ENCODE data around the gene DNAJB2.

The DNAJB2 gene

GRCh38 chr2:219279151-219279915 is at the start of gene DNAJB2:
TSS of gene DNAJB2 (plus strand) at chr2:219279366. CDS start at chr2:219279834, 468 bp downstream.
- Mint-ChIP-seq H3K4me3 (peak within 1 kb of the TSS; percentile 86), H3K27me3 (no peaks in the 10 kb centered on the region), H3K4me1 (ENCODE audit: low read depth) (peaks cover 43% of the 10 kb centered on the region), H3K9me3 (no peaks in the 10 kb centered on the region), H3K36me3 (ENCODE audit: low read depth) (peaks cover 41% of the 10 kb centered on the region), H3K27ac (peak within 1 kb of the TSS; percentile 96)
- DNase-seq: peak; percentile 99

DNA sequence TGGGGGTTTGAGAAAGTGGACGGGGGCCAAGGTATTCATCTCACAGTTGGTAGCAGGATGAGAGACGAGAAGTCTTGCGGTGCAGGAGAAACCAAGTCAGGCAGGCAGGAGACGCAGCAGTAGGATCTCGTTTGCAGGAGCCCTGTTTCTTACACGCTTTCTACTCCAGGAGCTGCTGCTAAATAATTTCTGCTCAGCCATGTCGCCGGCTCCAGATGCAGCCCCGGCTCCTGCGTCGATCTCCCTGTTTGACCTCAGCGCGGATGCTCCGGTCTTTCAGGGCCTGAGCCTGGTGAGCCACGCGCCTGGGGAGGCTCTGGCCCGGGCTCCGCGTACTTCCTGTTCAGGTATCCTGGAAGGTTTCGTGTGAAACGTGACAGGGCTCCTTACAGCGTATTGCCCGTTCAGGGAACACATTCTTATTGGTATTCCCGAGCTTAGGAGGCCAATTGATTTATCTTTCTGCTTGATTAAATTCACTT is 49.1 kb upstream of the DNAJB2 start:
- Mint-ChIP-seq H3K4me1 (ENCODE audit: low read depth) (peaks cover 53% of the 10 kb centered on the region), H3K36me3 (ENCODE audit: low read depth) (peaks cover 84% of the 10 kb centered on the region)
- peak; percentile 72 for DNase-seq

GRCh38 chr2:219234331-219234730 is 44.8 kb upstream of the DNAJB2 start:
- Mint-ChIP-seq H3K27me3 (no peaks in the 10 kb centered on the region), H3K27ac (no peak overlapping the region), H3K4me1 (ENCODE audit: low read depth) (peaks cover 31% of the 10 kb centered on the region), H3K4me3 (no peak overlapping the region), H3K36me3 (ENCODE audit: low read depth) (peaks cover 91% of the 10 kb centered on the region), H3K9me3 (no peaks in the 10 kb centered on the region)
- DNase-seq: no peak

More for the DNA sequence above, 49.1 kb upstream of the DNAJB2 start:
- no peaks in the 10 kb centered on the region for H3K9me3 Mint-ChIP-seq
- peak overlapping the region; percentile 98 for H3K27ac Mint-ChIP-seq
- no peaks in the 10 kb centered on the region for H3K27me3 Mint-ChIP-seq
- peak overlapping the region; percentile 98 for H3K4me3 Mint-ChIP-seq

DNA sequence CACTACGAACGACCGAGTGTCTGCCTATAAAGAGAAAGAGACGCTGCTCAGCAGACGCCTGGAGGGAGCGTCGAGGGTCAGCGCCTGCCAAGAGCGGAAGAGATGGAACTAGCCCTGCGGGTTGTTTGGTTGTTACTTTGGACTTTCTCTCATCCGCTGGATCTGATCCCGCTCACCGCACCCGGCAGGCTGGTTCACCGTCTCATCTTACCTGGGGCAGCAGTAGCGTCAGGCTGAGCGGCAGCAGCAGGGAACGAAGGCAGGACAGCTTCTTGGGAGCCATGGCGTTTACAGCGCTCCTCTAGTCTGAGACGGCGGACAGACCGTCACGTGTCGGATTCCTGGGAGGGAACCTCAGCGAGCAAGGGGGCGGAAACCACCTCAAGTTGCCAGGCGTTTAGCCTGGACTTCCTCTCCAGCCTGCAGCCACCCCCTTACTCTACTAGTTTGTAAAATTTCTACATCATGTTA is 35.8 kb upstream of the DNAJB2 start:
- Mint-ChIP-seq H3K36me3 (ENCODE audit: low read depth) (peaks cover 42% of the 10 kb centered on the region), H3K27ac (peak overlapping the region; percentile 22), H3K4me1 (ENCODE audit: low read depth) (peaks cover 35% of the 10 kb centered on the region), H3K9me3 (no peaks in the 10 kb centered on the region), H3K27me3 (no peaks in the 10 kb centered on the region), H3K4me3 (no peak overlapping the region)
- no peak for DNase-seq

DNA sequence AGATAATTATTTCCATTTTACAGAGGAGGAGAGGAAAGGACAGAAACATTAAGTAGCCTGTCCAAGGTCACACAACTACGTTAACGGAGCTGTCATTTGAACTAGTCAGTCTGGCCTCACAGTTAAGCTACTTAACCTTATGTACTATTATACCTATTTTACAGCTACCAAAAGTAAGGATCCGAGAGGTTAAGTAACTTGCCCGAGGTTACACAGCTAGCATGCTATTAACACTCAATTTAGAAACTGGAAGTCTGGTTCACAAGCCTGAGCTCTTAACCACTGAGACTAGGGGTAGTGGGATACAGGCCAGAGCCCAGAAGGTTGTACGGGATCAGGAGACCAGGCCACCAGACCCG is 34.4 kb upstream of the DNAJB2 start:
- peak overlapping the region; percentile 98 for H3K4me3 Mint-ChIP-seq
- peak overlapping the region; percentile 99 for H3K27ac Mint-ChIP-seq
- no peaks in the 10 kb centered on the region for H3K9me3 Mint-ChIP-seq
- H3K27me3 Mint-ChIP-seq: no peaks in the 10 kb centered on the region
- peaks cover 50% of the 10 kb centered on the region for H3K4me1 Mint-ChIP-seq (ENCODE audit: low read depth)
- DNase-seq: no peak
- peaks cover 44% of the 10 kb centered on the region for H3K36me3 Mint-ChIP-seq (ENCODE audit: low read depth)

GRCh38 chr2:219245148-219245898 is 33.8 kb upstream of the DNAJB2 start, which contains the start of the genes GLB1L and STK16:
TSS of gene GLB1L (minus strand) at chr2:219245444. CDS start at chr2:219243573, 1,871 bp downstream.
TSS of gene STK16 (plus strand) at chr2:219245479. CDS start at chr2:219246000, 521 bp downstream.
- peak; percentile 95 for DNase-seq
- no peaks in the 10 kb centered on the region for H3K9me3 Mint-ChIP-seq
- peaks cover 49% of the 10 kb centered on the region for H3K36me3 Mint-ChIP-seq (ENCODE audit: low read depth)
- no peaks in the 10 kb centered on the region for H3K27me3 Mint-ChIP-seq
- peaks cover 55% of the 10 kb centered on the region for H3K4me1 Mint-ChIP-seq (ENCODE audit: low read depth)
- H3K27ac Mint-ChIP-seq: peak within 1 kb of the TSS; percentile 99
- H3K4me3 Mint-ChIP-seq: peak within 1 kb of the TSS; percentile 98

DNA sequence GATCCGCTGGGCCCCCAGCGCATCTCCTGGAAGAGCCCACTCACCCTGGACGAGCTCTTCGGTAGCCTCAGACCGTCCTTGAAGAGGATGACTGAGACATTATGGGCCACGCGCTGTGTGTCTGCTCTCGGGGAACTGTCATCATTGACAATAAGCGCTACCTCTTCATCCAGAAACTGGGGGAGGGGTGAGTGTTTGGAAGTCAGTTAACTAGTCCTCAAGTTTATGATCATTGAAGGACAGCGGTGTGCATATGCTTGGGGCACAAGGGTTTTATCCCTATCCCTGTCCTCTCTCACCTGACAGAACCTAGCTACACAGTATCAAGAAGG is 33.3 kb upstream of the DNAJB2 start:
- DNase-seq: no peak

DNA sequence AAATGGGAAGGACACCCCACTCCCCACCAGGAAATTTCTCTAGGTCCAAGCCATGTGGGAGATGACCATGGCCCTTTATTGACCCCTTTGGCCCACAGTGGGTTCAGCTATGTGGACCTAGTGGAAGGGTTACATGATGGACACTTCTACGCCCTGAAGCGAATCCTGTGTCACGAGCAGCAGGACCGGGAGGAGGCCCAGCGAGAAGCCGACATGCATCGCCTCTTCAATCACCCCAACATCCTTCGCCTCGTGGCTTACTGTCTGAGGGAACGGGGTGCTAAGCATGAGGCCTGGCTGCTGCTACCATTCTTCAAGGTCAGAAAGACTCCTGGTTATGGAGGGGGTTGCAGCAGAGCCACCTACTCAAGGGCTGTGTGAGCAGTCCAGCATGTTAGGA is 32.6 kb upstream of the DNAJB2 start:
- DNase-seq: no peak
- Mint-ChIP-seq H3K4me3 (peak overlapping the region; percentile 98), H3K27ac (peak overlapping the region; percentile 99), H3K36me3 (ENCODE audit: low read depth) (peaks cover 61% of the 10 kb centered on the region), H3K27me3 (no peaks in the 10 kb centered on the region), H3K4me1 (ENCODE audit: low read depth) (peaks cover 68% of the 10 kb centered on the region), H3K9me3 (no peaks in the 10 kb centered on the region)

More for the DNA sequence above, 33.3 kb upstream of the DNAJB2 start:
- Mint-ChIP-seq H3K36me3 (ENCODE audit: low read depth) (peaks cover 54% of the 10 kb centered on the region), H3K9me3 (no peaks in the 10 kb centered on the region), H3K4me1 (ENCODE audit: low read depth) (peaks cover 61% of the 10 kb centered on the region), H3K27me3 (no peaks in the 10 kb centered on the region), H3K4me3 (peak overlapping the region; percentile 98), H3K27ac (peak overlapping the region; percentile 99)

GRCh38 chr2:219247678-219248642 is 31.2 kb upstream of the DNAJB2 start:
- H3K4me3 Mint-ChIP-seq: peak overlapping the region; percentile 98

DNA sequence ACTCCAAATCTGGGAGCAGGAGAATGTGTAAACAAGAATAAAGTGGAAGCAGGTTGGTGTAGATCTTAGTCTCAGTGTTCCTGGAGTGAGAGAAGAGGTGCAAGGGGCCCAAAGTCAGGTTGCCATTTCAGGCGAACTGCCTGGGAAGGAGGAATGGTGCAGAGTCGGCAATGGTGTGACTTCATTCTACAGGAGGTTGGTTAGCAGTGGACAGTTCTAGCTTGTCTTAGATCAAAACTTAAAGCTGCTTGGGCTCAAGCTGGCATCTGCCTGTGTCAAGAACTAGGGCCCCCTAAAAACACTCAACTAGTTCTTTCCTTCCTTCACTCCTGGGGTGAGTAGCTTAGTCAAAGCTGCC is 30.3 kb upstream of the DNAJB2 start:
- Mint-ChIP-seq H3K9me3 (no peaks in the 10 kb centered on the region), H3K4me3 (peak overlapping the region; percentile 95), H3K27ac (peak overlapping the region; percentile 92), H3K27me3 (no peaks in the 10 kb centered on the region), H3K36me3 (ENCODE audit: low read depth) (peaks cover 80% of the 10 kb centered on the region), H3K4me1 (ENCODE audit: low read depth) (peaks cover 81% of the 10 kb centered on the region)
- DNase-seq: no peak

More at GRCh38 chr2:219247678-219248642, 31.2 kb upstream of the DNAJB2 start:
- Mint-ChIP-seq H3K4me1 (ENCODE audit: low read depth) (peaks cover 81% of the 10 kb centered on the region), H3K9me3 (no peaks in the 10 kb centered on the region), H3K27me3 (no peaks in the 10 kb centered on the region), H3K27ac (peak overlapping the region; percentile 99), H3K36me3 (ENCODE audit: low read depth) (peaks cover 75% of the 10 kb centered on the region)
- DNase-seq: peak; percentile 67

GRCh38 chr2:219249203-219249980 is 29.8 kb upstream of the DNAJB2 start:
- peaks cover 77% of the 10 kb centered on the region for H3K4me1 Mint-ChIP-seq (ENCODE audit: low read depth)
- H3K36me3 Mint-ChIP-seq (ENCODE audit: low read depth): peaks cover 82% of the 10 kb centered on the region
- peak overlapping the region; percentile 95 for H3K4me3 Mint-ChIP-seq
- H3K27me3 Mint-ChIP-seq: no peaks in the 10 kb centered on the region
- H3K27ac Mint-ChIP-seq: peak overlapping the region; percentile 92
- DNase-seq: peak; percentile 51
- no peaks in the 10 kb centered on the region for H3K9me3 Mint-ChIP-seq

- no peaks in the 10 kb centered on the region for H3K27me3 Mint-ChIP-seq
- peaks cover 80% of the 10 kb centered on the region for H3K4me1 Mint-ChIP-seq (ENCODE audit: low read depth)
- H3K9me3 Mint-ChIP-seq: no peaks in the 10 kb centered on the region
- no peak for DNase-seq
- peak overlapping the region; percentile 92 for H3K27ac Mint-ChIP-seq
- peak overlapping the region; percentile 95 for H3K4me3 Mint-ChIP-seq
- H3K36me3 Mint-ChIP-seq (ENCODE audit: low read depth): peaks cover 80% of the 10 kb centered on the region
Measured at GRCh38 chr2:219250049-219250781, 29.0 kb upstream of the DNAJB2 start.

DNA sequence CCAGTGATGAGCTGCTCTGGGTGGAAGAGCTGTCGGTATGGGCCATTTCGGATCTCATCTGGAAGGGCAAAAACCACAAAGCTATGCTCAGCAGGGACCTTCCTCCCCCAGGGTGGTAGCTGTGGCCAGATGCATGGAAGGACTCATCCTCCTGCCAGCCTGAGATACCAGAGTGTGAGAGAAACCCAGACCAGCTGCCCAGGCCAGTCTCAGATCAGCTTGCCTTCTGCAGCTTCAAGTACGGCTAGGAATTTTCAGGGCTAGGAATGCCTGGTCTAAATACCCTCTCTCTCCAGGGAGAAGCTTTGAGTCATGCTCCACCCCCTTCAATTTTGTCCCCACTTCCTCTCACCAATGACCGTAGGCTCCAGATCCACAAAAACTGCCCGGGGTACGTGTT is 27.5 kb upstream of the DNAJB2 start:
- DNase-seq: no peak
- Mint-ChIP-seq H3K4me3 (peak overlapping the region; percentile 95), H3K4me1 (ENCODE audit: low read depth) (peaks cover 82% of the 10 kb centered on the region), H3K27ac (peak overlapping the region; percentile 97), H3K36me3 (ENCODE audit: low read depth) (peaks cover 70% of the 10 kb centered on the region), H3K27me3 (no peaks in the 10 kb centered on the region), H3K9me3 (no peaks in the 10 kb centered on the region)

Measured in activated T-cell treated with anti-CD3 and anti-CD28 coated beads, Interleukin-2, amount 50 U/mL, for 24 hours (primary cell).